DND-41 (cell line): ENCODE measurements around the gene ARG1.
"Not testable (repeated sequence)": the region's sequence is repeated elsewhere in the genome, so short reads cannot be mapped to it uniquely, and the experiment has no call there.

Source experiments
- ATAC-seq: fragments of 200-7000 bp; cut with Tn5 transposase; 3 replicates; pipeline ENCODE4 v1.9.1; 2021; ENCODE audit warnings: low read depth; ENCODE audit not compliant: insufficient read depth
- DNase-seq: peaks from one replicate; pipeline ENCODE4 v3.0.0-alpha.2; 2020
- H2AFZ ChIP-seq: 2 replicates; pipeline ENCODE4 v1.6.0; 2012; ENCODE audit warnings: low read depth, low read length
- H3K27ac ChIP-seq: 2 replicates; pipeline ENCODE4 v1.5.1; 2012; ENCODE audit warnings: low read length, inconsistent platforms
- H3K27me3 ChIP-seq: fragments of 200-600 bp; sonication (generic); 2 replicates; pipeline ENCODE4 v1.6.0; 2012; ENCODE audit warnings: low read length, mild to moderate bottlenecking, inconsistent platforms; ENCODE audit not compliant: insufficient read depth, poor library complexity
- H3K36me3 ChIP-seq: 2 replicates; pipeline ENCODE4 v1.5.1; 2012; ENCODE audit warnings: low read length, inconsistent platforms; ENCODE audit not compliant: insufficient read depth
- H3K4me1 ChIP-seq: 2 replicates; pipeline ENCODE4 v1.5.1; 2012; ENCODE audit warnings: mild to moderate bottlenecking, low read length; ENCODE audit not compliant: insufficient read depth
- H3K4me2 ChIP-seq: 2 replicates; pipeline ENCODE4 v1.6.0; 2012; ENCODE audit warnings: mild to moderate bottlenecking, moderate library complexity, low read length, inconsistent platforms; ENCODE audit not compliant: insufficient read depth
- H3K4me3 ChIP-seq, 2 experiments: fragments of 200-600 bp in 1 of 2; shearing (Covaris generic) in 1 of 2; 2 replicates each; pipeline ENCODE4 v1.5.1; 2012 to 2016; ENCODE audit warnings: inconsistent platforms in 2 of 2, low read length in 2 of 2, mild to moderate bottlenecking in 2 of 2, low read depth in 1 of 2, moderate library complexity in 1 of 2
- H3K79me2 ChIP-seq: 2 replicates; pipeline ENCODE4 v1.6.0; 2012; ENCODE audit warnings: low read length, inconsistent platforms; ENCODE audit not compliant: insufficient read depth
- H3K9ac ChIP-seq: 2 replicates; pipeline ENCODE4 v1.6.0; 2012; ENCODE audit warnings: low read depth, mild to moderate bottlenecking, inconsistent platforms, low read length, moderate library complexity
- H3K9me3 ChIP-seq: 2 replicates; pipeline ENCODE4 v1.5.1; 2012; ENCODE audit warnings: low read length, moderate library complexity, mild to moderate bottlenecking, inconsistent platforms; ENCODE audit not compliant: insufficient read depth, severe bottlenecking
- H4K20me1 ChIP-seq: 2 replicates; pipeline ENCODE4 v1.6.0; 2012; ENCODE audit warnings: low read length; ENCODE audit not compliant: insufficient read depth
- EZH2 ChIP-seq: IDR thresholded peaks from 3 replicates; pipeline ENCODE4 v1.6.1; 2012; ENCODE audit warnings: borderline replicate concordance, low read depth, mild to moderate bottlenecking, moderate library complexity, low read length, inconsistent platforms; ENCODE audit not compliant: severe bottlenecking
- TF ChIP-seq, protein P1 (sequence below): IDR thresholded peaks from 2 replicates; pipeline ENCODE4 v1.5.1; 2012; ENCODE audit warnings: borderline replicate concordance, low read length, moderate library complexity, mild to moderate bottlenecking; ENCODE audit not compliant: poor library complexity, severe bottlenecking; ENCODE audit errors: extremely low read depth

Gene ARG1

DNA sequence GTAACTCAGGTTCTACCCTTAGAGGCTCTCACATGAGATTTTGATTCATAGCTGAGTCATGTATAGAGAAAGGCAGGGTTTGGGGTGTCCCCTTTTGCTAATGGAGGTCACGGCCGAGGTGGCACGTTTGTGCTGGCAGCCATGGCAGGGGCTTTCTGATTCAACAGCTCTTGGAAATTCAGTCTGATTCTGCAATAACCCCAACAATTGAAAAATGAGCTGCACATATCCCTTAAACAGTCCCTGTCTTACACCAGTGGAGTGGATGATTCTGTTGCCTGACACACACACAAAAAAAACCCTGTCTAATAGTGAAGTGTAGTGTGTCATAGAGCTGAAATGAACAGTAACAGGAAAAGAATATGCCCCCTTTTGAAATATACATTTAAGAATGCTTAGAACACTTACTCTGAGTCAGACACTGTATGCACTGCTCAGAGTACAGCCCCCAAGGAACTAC, 40.4 kb upstream of the ARG1 start:
- Histone ChIP-seq H3K79me2 (no peaks in the 10 kb centered on the region), H3K9ac (no peak overlapping the region), H3K27me3 (no peaks in the 10 kb centered on the region), H2AFZ (0 out of 2 replicates have a peak overlapping the region, but pooled peaks have one; percentile 35), H3K4me2 (no peak overlapping the region), H4K20me1 (no peaks in the 10 kb centered on the region), H3K27ac (0 out of 2 replicates have a peak overlapping the region, but pooled peaks have one; percentile 6), H3K4me1 (peaks cover 47% of the 10 kb centered on the region), H3K4me3 (no peak overlapping the region), H3K36me3 (no peaks in the 10 kb centered on the region), H3K9me3 (no peaks in the 10 kb centered on the region)
- TF ChIP-seq, protein P1, sequence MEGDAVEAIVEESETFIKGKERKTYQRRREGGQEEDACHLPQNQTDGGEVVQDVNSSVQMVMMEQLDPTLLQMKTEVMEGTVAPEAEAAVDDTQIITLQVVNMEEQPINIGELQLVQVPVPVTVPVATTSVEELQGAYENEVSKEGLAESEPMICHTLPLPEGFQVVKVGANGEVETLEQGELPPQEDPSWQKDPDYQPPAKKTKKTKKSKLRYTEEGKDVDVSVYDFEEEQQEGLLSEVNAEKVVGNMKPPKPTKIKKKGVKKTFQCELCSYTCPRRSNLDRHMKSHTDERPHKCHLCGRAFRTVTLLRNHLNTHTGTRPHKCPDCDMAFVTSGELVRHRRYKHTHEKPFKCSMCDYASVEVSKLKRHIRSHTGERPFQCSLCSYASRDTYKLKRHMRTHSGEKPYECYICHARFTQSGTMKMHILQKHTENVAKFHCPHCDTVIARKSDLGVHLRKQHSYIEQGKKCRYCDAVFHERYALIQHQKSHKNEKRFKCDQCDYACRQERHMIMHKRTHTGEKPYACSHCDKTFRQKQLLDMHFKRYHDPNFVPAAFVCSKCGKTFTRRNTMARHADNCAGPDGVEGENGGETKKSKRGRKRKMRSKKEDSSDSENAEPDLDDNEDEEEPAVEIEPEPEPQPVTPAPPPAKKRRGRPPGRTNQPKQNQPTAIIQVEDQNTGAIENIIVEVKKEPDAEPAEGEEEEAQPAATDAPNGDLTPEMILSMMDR: no peak
- TF ChIP-seq EZH2: no peak
- ATAC-seq (0 out of 3 replicates have a peak, but pooled peaks have one; percentile 20), DNase-seq (no peak)

DNA sequence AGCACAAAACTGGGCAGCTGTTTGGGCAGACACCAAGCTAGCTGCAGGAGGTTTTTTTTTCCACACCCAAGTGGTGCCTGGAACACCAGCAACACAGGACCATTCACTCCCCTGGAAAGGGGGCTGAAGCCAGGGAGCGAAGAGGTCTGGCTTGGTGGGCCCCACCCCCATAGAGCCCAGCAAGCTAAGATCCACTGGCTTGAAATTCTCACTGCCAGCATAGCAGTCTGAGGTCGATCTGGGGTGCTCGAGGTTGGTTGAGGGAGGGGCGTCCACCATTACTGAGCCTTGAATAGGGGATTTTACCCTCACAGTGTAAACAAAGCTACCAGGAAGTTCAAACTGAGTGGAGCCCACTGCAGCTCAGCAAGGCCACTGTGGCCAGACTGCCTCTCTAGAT, 34.4 kb upstream of the ARG1 start:
- not testable (repeated sequence) for H3K9ac ChIP-seq, ATAC-seq, H2AFZ ChIP-seq, H4K20me1 ChIP-seq, H3K4me2 ChIP-seq, DNase-seq, H3K9me3 ChIP-seq, H3K4me3 ChIP-seq, H3K79me2 ChIP-seq, H3K36me3 ChIP-seq, H3K27me3 ChIP-seq, H3K27ac ChIP-seq
- peaks cover 16% of the 10 kb centered on the region for H3K4me1 ChIP-seq

DNA sequence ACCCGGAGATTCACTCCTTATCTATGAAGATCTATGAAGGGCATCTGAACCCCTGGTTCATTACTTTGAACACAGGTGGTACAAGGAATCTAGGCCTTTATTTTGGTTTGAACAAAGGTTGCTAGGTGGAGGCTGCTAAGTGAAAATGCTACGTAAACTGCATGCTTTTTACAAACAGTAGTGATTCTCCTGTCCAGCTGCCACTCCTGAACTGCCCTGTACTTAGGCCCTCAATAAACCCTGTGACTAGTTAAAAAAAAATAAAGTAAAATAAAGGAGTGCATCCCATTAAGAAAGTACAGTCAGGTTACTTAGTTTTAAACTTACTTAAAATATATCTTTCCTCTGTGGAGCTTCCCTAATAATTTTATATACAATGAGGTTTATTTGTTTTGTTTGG, 27.7 kb upstream of the ARG1 start:
- no peaks in the 10 kb centered on the region for H3K36me3 ChIP-seq
- H3K79me2 ChIP-seq: no peaks in the 10 kb centered on the region
- H3K9me3 ChIP-seq: no peaks in the 10 kb centered on the region
- no peak for TF ChIP-seq EZH2
- TF ChIP-seq, protein P1: no peak
- H3K4me2 ChIP-seq: no peak overlapping the region
- no peaks in the 10 kb centered on the region for H3K27me3 ChIP-seq
- no peak overlapping the region for H2AFZ ChIP-seq
- no peaks in the 10 kb centered on the region for H4K20me1 ChIP-seq
- no peak overlapping the region for H3K4me3 ChIP-seq
- no peaks in the 10 kb centered on the region for H3K4me1 ChIP-seq
- no peak for DNase-seq
- no peak overlapping the region for H3K27ac ChIP-seq
- no peak overlapping the region for H3K9ac ChIP-seq
- no peak for ATAC-seq

DNA sequence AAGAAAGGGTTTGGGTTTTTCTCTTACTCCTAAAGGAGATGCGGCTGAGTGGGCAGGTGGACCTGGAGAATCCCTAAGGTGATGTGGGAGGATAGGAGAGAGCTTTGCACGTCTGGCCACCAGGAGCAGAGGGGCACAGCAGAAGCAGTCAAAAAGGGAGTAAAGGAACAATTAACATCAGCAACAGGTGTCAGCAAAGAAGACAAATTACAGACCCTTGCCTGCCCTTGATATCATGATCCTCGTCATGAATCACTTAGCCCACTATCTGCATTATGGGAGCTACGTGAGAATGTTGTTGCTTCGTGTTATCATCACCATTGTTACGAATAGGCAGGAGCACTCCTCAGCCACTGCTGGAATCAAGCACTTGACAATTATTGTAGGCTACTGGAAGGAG, 25.5 kb upstream of the ARG1 start:
- H3K4me3 ChIP-seq: no peak overlapping the region
- H3K9me3 ChIP-seq: no peaks in the 10 kb centered on the region
- no peaks in the 10 kb centered on the region for H3K27me3 ChIP-seq
- DNase-seq: no peak
- no peak for ATAC-seq
- no peak overlapping the region for H3K4me2 ChIP-seq
- no peak overlapping the region for H3K9ac ChIP-seq
- TF ChIP-seq, protein P1: no peak
- TF ChIP-seq EZH2: no peak
- no peak overlapping the region for H3K27ac ChIP-seq
- H4K20me1 ChIP-seq: no peaks in the 10 kb centered on the region
- no peaks in the 10 kb centered on the region for H3K79me2 ChIP-seq
- no peaks in the 10 kb centered on the region for H3K4me1 ChIP-seq
- H2AFZ ChIP-seq: no peak overlapping the region
- no peaks in the 10 kb centered on the region for H3K36me3 ChIP-seq
